HFFc6 (cell line): ENCODE data around the gene PCSK7. TPM values are rescaled to one million over a fixed set of nuclear protein-coding genes. Genes with fewer than 3 reads are reported as not detected.
A peak's percentile ranks its signal among the peaks of the same experiment; 100 is the strongest.

Experiments used
- DNase-seq: peaks from one replicate; pipeline ENCODE4 v3.0.0-alpha.2; 2018
- H3K27ac Mint-ChIP-seq: 2 replicates; pipeline ENCODE4 v1.8.0; 2020; ENCODE audit warnings: mild to moderate bottlenecking, mixed read lengths
- H3K27me3 Mint-ChIP-seq: 2 replicates; pipeline ENCODE4 v1.8.0; 2021; ENCODE audit warnings: mild to moderate bottlenecking, moderate library complexity, mixed read lengths; ENCODE audit not compliant: insufficient read depth
- H3K36me3 Mint-ChIP-seq: 2 replicates; pipeline ENCODE4 v1.8.0; 2021; ENCODE audit warnings: low read depth, mixed read lengths
- H3K4me1 Mint-ChIP-seq: 2 replicates; pipeline ENCODE4 v1.8.0; 2020; ENCODE audit warnings: low read depth, mixed read lengths
- H3K4me3 Mint-ChIP-seq: 2 replicates; pipeline ENCODE4 v1.8.0; 2020; ENCODE audit warnings: mild to moderate bottlenecking, moderate library complexity, mixed read lengths
- H3K9me3 Mint-ChIP-seq: 2 replicates; pipeline ENCODE4 v1.8.0; 2020; ENCODE audit warnings: mild to moderate bottlenecking, mixed read lengths
- CTCF ChIP-seq: fragments of 200-600 bp; sonication (generic); IDR thresholded peaks from 2 replicates; pipeline ENCODE4 v1.5.0; 2021; ENCODE audit warnings: antibody characterized with exemption, mild to moderate bottlenecking
- total RNA-seq, 6 experiments: library from RNA; stranded (reverse); fragmentation: NEBNext Ultra II Directional; extraction: Animal tissue kit (Norgen Biotek cat#: 25700); gene quantifications; 2 replicates in 1 of 6; 3 replicates in 5 of 6; pipeline ENCODE4 v1.2.3, GENCODE V29; 2021

The PCSK7 gene
- total RNA-seq, 6 experiments from 2014 or later: 64.1 to 73.6 (median 68.0) TPM

GRCh38 chr11:117256573-117256972 is 24.7 kb upstream of the PCSK7 start:
- TF ChIP-seq CTCF: no peak
- H3K4me3 Mint-ChIP-seq: no peak overlapping the region

GRCh38 chr11:117255966-117256365 is 24.1 kb upstream of the PCSK7 start:
- DNase-seq: no peak
- Mint-ChIP-seq H3K36me3 (peaks cover 43% of the 10 kb centered on the region), H3K4me3 (no peak overlapping the region), H3K27me3 (peaks cover 5% of the 10 kb centered on the region), H3K27ac (peak overlapping the region; percentile 7; the same call in 1 of the 2 replicates), H3K9me3 (no peaks in the 10 kb centered on the region), H3K4me1 (peaks cover 43% of the 10 kb centered on the region)
- no peak for TF ChIP-seq CTCF

More at GRCh38 chr11:117256573-117256972, 24.7 kb upstream of the PCSK7 start:
- peak overlapping the region; percentile 7; the same call in 1 of the 2 replicates for H3K27ac Mint-ChIP-seq
- peaks cover 43% of the 10 kb centered on the region for H3K4me1 Mint-ChIP-seq
- DNase-seq: peak; percentile 59
- H3K36me3 Mint-ChIP-seq: peaks cover 41% of the 10 kb centered on the region
- no peaks in the 10 kb centered on the region for H3K9me3 Mint-ChIP-seq
- peaks cover 4% of the 10 kb centered on the region for H3K27me3 Mint-ChIP-seq

GRCh38 chr11:117251506-117251905 is 19.6 kb upstream of the PCSK7 start:
- Mint-ChIP-seq H3K36me3 (peaks cover 48% of the 10 kb centered on the region), H3K27ac (no peak overlapping the region), H3K27me3 (peaks cover 3% of the 10 kb centered on the region), H3K9me3 (no peaks in the 10 kb centered on the region), H3K4me1 (peaks cover 11% of the 10 kb centered on the region), H3K4me3 (no peak overlapping the region)
- no peak for DNase-seq
- no peak for TF ChIP-seq CTCF

- Mint-ChIP-seq H3K27me3 (peaks cover 3% of the 10 kb centered on the region), H3K4me1 (no peaks in the 10 kb centered on the region), H3K27ac (no peak overlapping the region), H3K4me3 (no peak overlapping the region), H3K36me3 (peaks cover 50% of the 10 kb centered on the region), H3K9me3 (no peaks in the 10 kb centered on the region)
- no peak for TF ChIP-seq CTCF
- DNase-seq: no peak
Measured at GRCh38 chr11:117249571-117249970, 17.7 kb upstream of the PCSK7 start.

- Mint-ChIP-seq H3K9me3 (no peaks in the 10 kb centered on the region), H3K27ac (no peak overlapping the region), H3K4me1 (no peaks in the 10 kb centered on the region), H3K36me3 (peaks cover 47% of the 10 kb centered on the region), H3K4me3 (no peak overlapping the region), H3K27me3 (peaks cover 3% of the 10 kb centered on the region)
- TF ChIP-seq CTCF: no peak
- no peak for DNase-seq
Measured at GRCh38 chr11:117248341-117248740, 16.5 kb upstream of the PCSK7 start.

GRCh38 chr11:117239295-117239694 is 7.4 kb upstream of the PCSK7 start:
- Mint-ChIP-seq H3K9me3 (no peaks in the 10 kb centered on the region), H3K36me3 (peaks cover 16% of the 10 kb centered on the region), H3K27me3 (no peaks in the 10 kb centered on the region; the same call in none of the 2 replicates), H3K27ac (peak overlapping the region; percentile 96), H3K4me1 (peaks cover 20% of the 10 kb centered on the region), H3K4me3 (peak overlapping the region; percentile 52)
- DNase-seq: peak; percentile 99
- peak; percentile 79 for TF ChIP-seq CTCF
